Measurements from ENCODE around the gene ZNF770.

- TF ChIP-seq CTCF (IDR thresholded peaks at IDR 0.05) (no peak), POLR2AphosphoS5 (IDR thresholded peaks at IDR 0.05) (no peak), POLR2A (IDR thresholded peaks at IDR 0.05) (no peak)
These were observed 1.2 kb downstream of the ZNF770 start for GRCh38 chr15:34986771-34987480.
